C4-2B (cell line): ENCODE data around the gene RAP1A.

ENCODE experiments used
- ZFX ChIP-seq: fragments of 450-650 bp; IDR thresholded peaks from 2 replicates; pipeline ENCODE4 v1.6.1; 2017
- TF ChIP-seq, protein P1 (sequence below): fragments of 450-650 bp; conservative IDR thresholded peaks from 2 replicates; pipeline ENCODE4 v1.5.1; 2017; ENCODE audit warnings: mild to moderate bottlenecking

DNA sequence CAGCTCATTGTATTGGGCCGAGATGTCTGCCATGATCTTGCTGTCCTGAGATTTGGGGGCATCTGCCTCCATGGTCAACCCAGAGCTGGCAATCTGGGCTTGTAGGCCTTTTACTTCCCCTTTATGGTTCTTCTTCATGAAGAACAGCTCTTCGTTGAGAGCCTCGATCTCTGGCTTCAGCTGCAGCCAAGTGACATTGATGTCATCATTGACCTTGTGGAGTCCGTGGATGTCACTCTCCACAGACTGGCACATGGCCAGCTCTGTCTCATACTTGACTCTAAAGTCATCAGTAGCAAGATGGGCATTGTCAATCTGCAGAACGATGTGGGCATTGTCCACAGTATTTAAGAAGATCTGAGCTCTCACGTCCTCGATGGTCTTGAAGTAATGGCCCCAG lies 29.2 kb downstream of the RAP1A start:
- TF ChIP-seq, protein P1, sequence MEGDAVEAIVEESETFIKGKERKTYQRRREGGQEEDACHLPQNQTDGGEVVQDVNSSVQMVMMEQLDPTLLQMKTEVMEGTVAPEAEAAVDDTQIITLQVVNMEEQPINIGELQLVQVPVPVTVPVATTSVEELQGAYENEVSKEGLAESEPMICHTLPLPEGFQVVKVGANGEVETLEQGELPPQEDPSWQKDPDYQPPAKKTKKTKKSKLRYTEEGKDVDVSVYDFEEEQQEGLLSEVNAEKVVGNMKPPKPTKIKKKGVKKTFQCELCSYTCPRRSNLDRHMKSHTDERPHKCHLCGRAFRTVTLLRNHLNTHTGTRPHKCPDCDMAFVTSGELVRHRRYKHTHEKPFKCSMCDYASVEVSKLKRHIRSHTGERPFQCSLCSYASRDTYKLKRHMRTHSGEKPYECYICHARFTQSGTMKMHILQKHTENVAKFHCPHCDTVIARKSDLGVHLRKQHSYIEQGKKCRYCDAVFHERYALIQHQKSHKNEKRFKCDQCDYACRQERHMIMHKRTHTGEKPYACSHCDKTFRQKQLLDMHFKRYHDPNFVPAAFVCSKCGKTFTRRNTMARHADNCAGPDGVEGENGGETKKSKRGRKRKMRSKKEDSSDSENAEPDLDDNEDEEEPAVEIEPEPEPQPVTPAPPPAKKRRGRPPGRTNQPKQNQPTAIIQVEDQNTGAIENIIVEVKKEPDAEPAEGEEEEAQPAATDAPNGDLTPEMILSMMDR = no peak
- no peak for TF ChIP-seq ZFX
